Coronary artery (tissue), 2 donors: Measurements from ENCODE around the gene EMILIN3.
A peak's percentile ranks its signal among the peaks of the same experiment; 100 is the strongest.

ENCODE experiments used
- DNase-seq: peaks from one replicate; pipeline ENCODE4 v3.0.0-alpha.2; 2017; ENCODE audit warnings: low spot score
- H3K27ac ChIP-seq, 2 donors: fragments of 200-600 bp; sonication (generic); one replicate each; pipeline ENCODE4 v1.5.1; 2016 to 2019
- H3K4me3 ChIP-seq: fragments of 200-600 bp; sonication (generic); 2 replicates; pipeline ENCODE4 v1.5.1; 2016; ENCODE audit warnings: mild to moderate bottlenecking, moderate library complexity
- TF ChIP-seq, protein P1 (sequence below): fragments of 200-600 bp; sonication (generic); IDR thresholded peaks from one replicate; pipeline ENCODE4 v1.5.1; 2019; ENCODE audit warnings: antibody characterized with exemption

Gene EMILIN3

DNA sequence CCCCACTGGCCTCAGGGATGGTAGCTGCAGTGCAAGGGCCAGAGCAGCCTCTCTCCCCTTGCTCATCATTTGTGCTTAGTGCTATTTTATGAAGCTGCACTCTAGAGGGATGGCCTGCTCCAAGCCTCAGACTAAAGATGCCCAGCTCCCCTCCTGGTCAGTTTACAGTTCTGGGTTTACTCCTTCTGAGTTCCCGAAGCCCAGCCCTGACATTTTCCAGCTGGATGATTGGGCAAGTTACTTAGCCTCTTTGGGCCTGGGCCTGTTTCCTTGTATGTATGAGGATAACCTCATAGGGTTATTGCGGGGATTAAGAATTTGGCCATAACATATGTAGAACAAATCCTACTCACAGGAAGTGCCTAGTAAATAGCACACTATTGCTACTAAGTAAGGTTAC, 31.8 kb upstream of the EMILIN3 start:
- TF ChIP-seq, protein P1, sequence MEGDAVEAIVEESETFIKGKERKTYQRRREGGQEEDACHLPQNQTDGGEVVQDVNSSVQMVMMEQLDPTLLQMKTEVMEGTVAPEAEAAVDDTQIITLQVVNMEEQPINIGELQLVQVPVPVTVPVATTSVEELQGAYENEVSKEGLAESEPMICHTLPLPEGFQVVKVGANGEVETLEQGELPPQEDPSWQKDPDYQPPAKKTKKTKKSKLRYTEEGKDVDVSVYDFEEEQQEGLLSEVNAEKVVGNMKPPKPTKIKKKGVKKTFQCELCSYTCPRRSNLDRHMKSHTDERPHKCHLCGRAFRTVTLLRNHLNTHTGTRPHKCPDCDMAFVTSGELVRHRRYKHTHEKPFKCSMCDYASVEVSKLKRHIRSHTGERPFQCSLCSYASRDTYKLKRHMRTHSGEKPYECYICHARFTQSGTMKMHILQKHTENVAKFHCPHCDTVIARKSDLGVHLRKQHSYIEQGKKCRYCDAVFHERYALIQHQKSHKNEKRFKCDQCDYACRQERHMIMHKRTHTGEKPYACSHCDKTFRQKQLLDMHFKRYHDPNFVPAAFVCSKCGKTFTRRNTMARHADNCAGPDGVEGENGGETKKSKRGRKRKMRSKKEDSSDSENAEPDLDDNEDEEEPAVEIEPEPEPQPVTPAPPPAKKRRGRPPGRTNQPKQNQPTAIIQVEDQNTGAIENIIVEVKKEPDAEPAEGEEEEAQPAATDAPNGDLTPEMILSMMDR = no peak
- DNase-seq = no peak
- H3K27ac ChIP-seq = peak overlapping the region in 1 of 2 donors; percentile 38
- H3K4me3 ChIP-seq = no peak overlapping the region

DNA sequence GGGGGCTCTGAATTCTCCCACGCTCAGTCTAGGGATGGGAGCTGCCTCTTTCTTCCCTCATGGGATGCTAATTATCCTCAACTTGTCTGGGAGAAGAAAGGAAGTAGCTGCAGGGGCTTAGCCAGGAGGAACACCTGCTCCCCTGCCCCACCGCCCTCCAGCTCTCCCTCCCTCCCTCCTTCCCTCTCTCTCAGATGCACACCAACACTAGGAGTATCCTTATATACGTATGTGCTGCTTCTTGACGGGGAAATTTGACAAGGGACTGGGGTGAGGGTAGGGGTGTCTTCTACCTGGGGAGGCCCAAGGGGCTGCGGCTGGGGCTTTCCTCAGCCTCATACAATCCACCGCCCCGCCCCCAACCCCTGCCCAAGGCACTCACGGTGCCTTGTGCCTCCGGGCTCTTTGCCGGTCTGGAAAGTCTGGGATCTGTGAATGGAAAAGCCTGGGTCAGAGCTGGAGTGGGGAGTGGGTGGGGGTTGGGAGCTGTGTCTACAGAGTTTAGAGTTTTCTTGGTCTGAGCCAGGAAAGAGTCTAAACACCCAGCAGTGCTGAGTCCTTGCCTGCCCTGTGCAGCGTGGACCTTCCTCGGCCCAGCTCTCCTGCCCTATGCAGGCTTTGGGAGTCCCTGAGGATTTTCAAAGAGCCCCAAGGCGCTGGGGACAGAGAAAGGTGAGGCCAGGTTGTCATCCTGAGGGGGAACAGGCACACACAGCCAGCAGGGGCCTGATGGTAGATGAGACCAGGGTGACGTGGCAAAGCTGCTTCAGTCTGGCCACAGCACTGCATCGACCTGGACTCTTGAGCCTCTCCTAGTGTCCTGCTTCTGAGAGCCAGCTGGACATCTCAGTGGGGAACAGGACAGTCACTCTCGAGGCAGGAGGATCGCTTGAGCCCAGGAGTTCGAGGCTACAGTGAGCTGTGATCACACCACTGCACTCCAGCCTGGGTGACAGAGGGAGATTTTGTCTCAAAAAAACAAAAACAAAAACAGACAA, 29.3 kb upstream of the EMILIN3 start:
- H3K27ac ChIP-seq = peak overlapping the region in 1 of 2 donors; percentile 34
- TF ChIP-seq, protein P1 = no peak
- H3K4me3 ChIP-seq = no peak overlapping the region
- no peak for DNase-seq

GRCh38 chr20:41394931-41395666, 28.5 kb upstream of the EMILIN3 start:
- Histone ChIP-seq H3K4me3 (no peak overlapping the region), H3K27ac (no peak overlapping the region)
- TF ChIP-seq, protein P1 = no peak
- no peak for DNase-seq

DNA sequence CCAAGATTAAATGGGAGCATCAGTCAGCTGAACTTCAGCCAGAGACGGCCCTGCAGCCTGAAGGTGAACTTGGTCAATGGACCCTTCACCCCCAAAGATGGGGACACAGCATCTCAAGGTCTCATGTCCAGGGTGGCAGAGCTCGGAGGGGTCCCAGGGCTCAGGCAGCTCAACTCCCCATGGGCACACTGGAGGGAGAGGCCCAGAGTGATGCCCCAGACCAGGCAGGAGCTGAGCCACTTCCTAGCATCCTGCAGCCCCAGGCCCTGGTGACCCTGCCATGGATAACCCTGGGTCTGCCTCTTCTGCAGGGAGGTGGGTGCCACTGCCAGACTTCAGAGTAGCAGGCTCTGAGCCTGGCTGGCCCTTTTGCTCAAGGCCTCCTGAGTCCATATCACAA, 27.5 kb upstream of the EMILIN3 start:
- TF ChIP-seq, protein P1 = no peak
- no peak overlapping the region for H3K4me3 ChIP-seq
- H3K27ac ChIP-seq = no peak overlapping the region
- no peak for DNase-seq

- DNase-seq = no peak
- H3K4me3 ChIP-seq = no peak overlapping the region
- H3K27ac ChIP-seq = no peak overlapping the region
- TF ChIP-seq, protein P1 = no peak
Measured at GRCh38 chr20:41393705-41394066, 27.1 kb upstream of the EMILIN3 start.

DNA sequence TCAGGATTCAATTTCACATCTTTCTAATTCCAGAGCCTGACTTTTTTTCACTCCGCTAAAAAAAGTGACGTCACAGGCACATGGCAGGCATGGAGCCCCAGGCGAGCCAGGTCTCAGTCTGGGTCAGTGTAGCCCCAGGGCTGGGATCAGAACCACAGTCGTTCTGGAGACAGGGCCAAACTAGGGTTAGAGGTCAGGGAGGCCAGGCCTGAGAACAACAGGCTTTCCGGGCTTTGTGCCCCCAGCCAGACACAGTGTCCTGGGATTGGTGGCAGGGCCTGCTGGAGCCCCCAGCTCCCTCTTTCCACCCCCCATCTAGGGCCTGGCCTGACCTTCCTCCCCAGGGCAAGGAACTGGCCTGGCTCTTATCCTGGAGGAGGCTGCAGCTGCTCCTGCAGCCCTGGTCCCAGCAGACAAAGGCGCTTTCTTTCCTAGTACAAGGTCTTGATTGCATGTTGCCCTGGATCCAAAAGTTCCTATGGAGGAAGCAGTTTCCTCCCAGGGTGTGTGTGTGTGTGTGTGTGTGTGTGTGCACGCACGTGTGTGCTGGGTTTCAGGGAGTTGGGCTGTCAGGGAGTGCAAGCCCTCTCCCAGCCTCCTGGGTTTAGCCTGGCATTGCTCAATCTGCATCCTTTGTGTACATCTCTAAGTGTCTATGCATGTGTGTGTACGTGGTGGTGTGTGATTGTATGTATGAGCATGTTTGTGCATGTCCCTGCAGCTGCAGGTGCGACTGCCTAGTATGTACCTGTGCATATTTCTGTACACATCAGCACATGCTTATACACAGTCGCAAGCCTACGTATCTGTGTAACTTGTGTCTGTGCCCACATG, 26.5 kb upstream of the EMILIN3 start:
- no peak for DNase-seq
- Histone ChIP-seq H3K27ac (peak overlapping the region in 1 of 2 donors; percentile 5), H3K4me3 (no peak overlapping the region)
- TF ChIP-seq, protein P1 = no peak
